K562 (cell line): ENCODE data around the gene DNAH8. TPM values are rescaled to one million over a fixed set of nuclear protein-coding genes. Genes with fewer than 3 reads are reported as not detected.

ENCODE experiments used
- ATAC-seq: fragments of 200-7000 bp; cut with Tn5 transposase; 3 replicates; pipeline ENCODE4 v1.9.1; 2020; ENCODE audit warnings: moderate library complexity
- BruUV-seq: library from RNA; stranded (reverse); fragments of 400-500 nt; replicated peaks from 2 replicates; lab custom pipeline; 2021; lab: Mats Ljungman, UMichigan
- CTCF ChIA-PET: fragments of 300-600 bp; formaldehyde crosslinking; extraction: SDS; loops from one replicate; lab custom pipeline; 2021; ENCODE audit warnings: low intra/inter-chr PET ratio; lab: Yijun Ruan, JAX
- POLR2A ChIA-PET: fragments of 300-600, 350-650 bp; sonication (Branson Sonifier 250); formaldehyde crosslinking; extraction: SDS; loops from one replicate; lab custom pipeline; 2021; ENCODE audit warnings: antibody characterized with exemption, inconsistent platforms; lab: Yijun Ruan, JAX
- DNase-seq, 4 experiments: peaks; one replicate each; pipeline versions ENCODE4 v3.0.0 to v3.0.0-alpha.2; 2011 to 2018; ENCODE audit warnings: low spot score in 3 of 4, mixed read lengths in 3 of 4; ENCODE audit errors: extremely low read depth in 1 of 4
- FAIRE-seq: peaks from 2 replicates; lab custom pipeline; 2011; peaks lifted over from hg19 to GRCh38; lab: Jason Lieb, UNC
- H2AFZ ChIP-seq: 2 replicates; pipeline ENCODE4 v1.6.0; 2011; ENCODE audit warnings: low read depth, low read length, control low read depth, inconsistent platforms
- H3K27ac ChIP-seq: fragments of 200-600 bp; 3 replicates; pipeline ENCODE4 v1.8.0; 2011; ENCODE audit warnings: low read depth, mild to moderate bottlenecking, control low read depth, inconsistent platforms, low read length, moderate library complexity, mixed read lengths; ENCODE audit errors: extremely low read depth
- H3K27me3 ChIP-seq, 2 experiments: fragments of 300-600 bp in 1 of 2; 2 replicates in 1 of 2; 3 replicates in 1 of 2; pipeline versions ENCODE4 v1.6.0 to v1.8.0; 2011; ENCODE audit warnings: inconsistent platforms in 2 of 2, low read length in 2 of 2, mild to moderate bottlenecking in 1 of 2, mixed read lengths in 1 of 2, moderate library complexity in 1 of 2; ENCODE audit not compliant: control insufficient read depth in 2 of 2, insufficient read depth in 2 of 2
- H3K36me3 ChIP-seq: fragments of 300-600 bp; 3 replicates; pipeline ENCODE4 v1.8.0; 2011; ENCODE audit warnings: mild to moderate bottlenecking, low read length, inconsistent platforms; ENCODE audit not compliant: control insufficient read depth, insufficient read depth
- H3K4me1 ChIP-seq, 2 experiments: fragments of 200-600 bp in 1 of 2; replicated peaks in 1 of 2; 2 replicates in 1 of 2; 3 replicates in 1 of 2; pipeline versions ENCODE4 v1.5.1 to v1.8.0; 2011; ENCODE audit warnings: inconsistent platforms in 2 of 2, low read length in 2 of 2, mild to moderate bottlenecking in 1 of 2, mixed read lengths in 1 of 2, moderate library complexity in 1 of 2; ENCODE audit not compliant: control insufficient read depth in 2 of 2, insufficient read depth in 2 of 2
- H3K4me2 ChIP-seq: 2 replicates; pipeline ENCODE4 v1.6.1; 2011; ENCODE audit warnings: low read length, control low read depth, inconsistent platforms, mixed read lengths; ENCODE audit not compliant: insufficient read depth
- H3K4me3 ChIP-seq: fragments of 200-600 bp; sonication (generic), shearing (Covaris generic); 2 replicates; pipeline ENCODE4 v1.5.1; 2016; ENCODE audit warnings: control low read depth, inconsistent platforms
- H3K79me2 ChIP-seq: fragments of 200-600 bp; 3 replicates; pipeline ENCODE4 v1.8.0; 2011; ENCODE audit warnings: low read length, inconsistent platforms; ENCODE audit not compliant: control insufficient read depth, insufficient read depth
- H3K9ac ChIP-seq, 2 experiments: 2 replicates each; pipeline versions ENCODE4 v1.6.0 to v1.6.1; 2011; ENCODE audit warnings: low read depth in 2 of 2, low read length in 2 of 2, control low read depth in 1 of 2, inconsistent platforms in 1 of 2, mild to moderate bottlenecking in 1 of 2, mixed read lengths in 1 of 2; ENCODE audit not compliant: insufficient read depth in 1 of 2
- H3K9me1 ChIP-seq: one replicate; pipeline ENCODE4 v1.6.0; 2011; ENCODE audit warnings: inconsistent platforms, mild to moderate bottlenecking, low read length, moderate library complexity; ENCODE audit not compliant: control insufficient read depth, insufficient read depth
- H3K9me3 ChIP-seq: replicated peaks from 2 replicates; pipeline ENCODE4 v1.5.1; 2011; ENCODE audit warnings: low read depth, low read length, inconsistent platforms; ENCODE audit not compliant: control insufficient read depth, insufficient read depth
- H4K20me1 ChIP-seq: replicated peaks from 2 replicates; pipeline ENCODE4 v1.6.1; 2011; ENCODE audit warnings: low read length, inconsistent platforms, mixed read lengths; ENCODE audit not compliant: control insufficient read depth, insufficient read depth
- CHAMP1 ChIP-seq: fragments of 450-650 bp; IDR thresholded peaks from 2 replicates; pipeline ENCODE4 v1.6.1; 2016; ENCODE audit warnings: mild to moderate bottlenecking
- CREB1 ChIP-seq, 2 experiments: sonication (generic) in 1 of 2; formaldehyde crosslinking in 1 of 2; IDR thresholded peaks; 2 replicates each; pipeline versions ENCODE4 v1.6.1 to v1.8.0; 2012 to 2022; ENCODE audit warnings: inconsistent platforms in 1 of 2, mild to moderate bottlenecking in 1 of 2, missing genetic modification reagents in 1 of 2, moderate library complexity in 1 of 2
- KLF6 ChIP-seq: fragments of 250-450 bp; sonication (Bioruptor Pico); IDR thresholded peaks from 2 replicates; pipeline ENCODE4 v1.4.0; 2020; ENCODE audit warnings: mild to moderate bottlenecking, moderate library complexity, borderline replicate concordance
- SMAD4 ChIP-seq: fragments of 250-450 bp; sonication (Bioruptor Pico); conservative IDR thresholded peaks from 2 replicates; pipeline ENCODE4 v1.8.0; 2021; ENCODE audit warnings: inconsistent platforms, mild to moderate bottlenecking, moderate library complexity
- STAG1 ChIP-seq: sonication (generic); formaldehyde crosslinking; IDR thresholded peaks from 2 replicates; pipeline ENCODE4 v1.5.0; 2020; ENCODE audit warnings: missing genetic modification reagents, borderline replicate concordance
- TBL1XR1 ChIP-seq, 2 experiments: IDR thresholded peaks; 2 replicates each; pipeline ENCODE4 v1.6.1; 2012; ENCODE audit warnings: improper control_type of control experiment in 2 of 2, low read length in 2 of 2, mild to moderate bottlenecking in 1 of 2
- ZBTB7A ChIP-seq: IDR thresholded peaks from 2 replicates; pipeline ENCODE4 v1.6.1; 2011; ENCODE audit warnings: low read depth, mild to moderate bottlenecking, low read length, moderate library complexity, borderline replicate concordance; ENCODE audit not compliant: control insufficient read depth
- ZNF184 ChIP-seq: sonication (generic); formaldehyde crosslinking; IDR thresholded peaks from 2 replicates; pipeline ENCODE4 v1.5.0; 2020; ENCODE audit warnings: missing genetic modification reagents
- in situ Hi-C: fragments of 300-500 bp; cut with MboI; formaldehyde crosslinking; loops from 4 replicates; pipeline ENCODE4 v1.15.0; 2018; ENCODE audit warnings: inconsistent platforms, mixed read lengths
- intact Hi-C: fragments of 100-400 bp; cut with micrococcal nuclease; formaldehyde crosslinking; loops from 2 replicates; pipeline ENCODE4 v1.14.2; 2022
- polyA plus RNA-seq, 8 experiments: library from polyadenylated mRNA; depleted of rRNA in 4 of 8; stranded (reverse) in 5 of 8; unstranded in 3 of 8; fragments of >200 nt; fragmentation: Nextera tagmentation in 2 of 8; fragmentation: Illumina TruSeq in 1 of 8; extraction: Ambion mirVana in 2 of 8; extraction: Trizol in 1 of 8; gene quantifications; 2 replicates each; pipeline versions ENCODE4 v1.2.1 to v1.2.3, GENCODE V29; 2011 to 2014; ENCODE audit warnings: inconsistent platforms in 1 of 8, missing spikeins in 1 of 8
- total RNA-seq, 7 experiments: library from RNA; depleted of rRNA in 6 of 7; stranded (reverse); fragments of >200 nt in 6 of 7; fragmentation: Illumina TruSeq in 2 of 7; extraction: Trizol in 2 of 7; gene quantifications; 2 replicates each; pipeline versions ENCODE4 v1.2.1 to v1.2.3, GENCODE V29; 2011 to 2021; ENCODE audit warnings: low replicate concordance in 1 of 7
- TF ChIP-seq, protein P1 (sequence below), 2 experiments: fragments of 450-650 bp in 1 of 2; sonication (generic) in 1 of 2; formaldehyde crosslinking in 1 of 2; IDR thresholded peaks in 1 of 2; conservative IDR thresholded peaks in 1 of 2; 2 replicates each; pipeline versions ENCODE4 v1.6.1 to v1.8.1; 2016 to 2023; ENCODE audit warnings: mild to moderate bottlenecking in 2 of 2, moderate library complexity in 2 of 2, inconsistent platforms in 1 of 2, missing genetic modification reagents in 1 of 2

The DNAH8 gene
- total and polyA plus RNA-seq, 9 of the 15 experiments (the other 6 are each of a cell fraction or from before 2014, with no cell fraction given) = 1.2 to 4.2 (median 2.9) TPM

GRCh38 chr6:38831865-38832264 is 116.8 kb downstream of the DNAH8 start:
- H3K79me2 ChIP-seq = no peaks in the 10 kb centered on the region
- no peak overlapping the region for H3K9ac ChIP-seq
- DNase-seq (no peak), ATAC-seq (no peak), FAIRE-seq (no peak)
- H3K9me1 ChIP-seq = no peaks in the 10 kb centered on the region
- intact Hi-C loops (no loop called here), in situ Hi-C loops (no loop called here)
- no peak overlapping the region for H2AFZ ChIP-seq
- no TSS peak for BruUV-seq
- H3K27me3 ChIP-seq = no peaks in the 10 kb centered on the region
- CTCF ChIA-PET = no interaction called here
- H3K4me1 ChIP-seq = no peaks in the 10 kb centered on the region
- no peak overlapping the region for H3K27ac ChIP-seq
- POLR2A ChIA-PET = no interaction called here
- H3K36me3 ChIP-seq = no peaks in the 10 kb centered on the region
- no peak for TF ChIP-seq ZNF184
- no peak for TF ChIP-seq ZBTB7A
- no peak for TF ChIP-seq CREB1 (IDR thresholded peaks at IDR 0.05)
- no peak for TF ChIP-seq CREB1 (CRISPR knock-in tag; IDR thresholded peaks at IDR 0.05)
- TF ChIP-seq TBL1XR1 (IDR thresholded peaks at IDR 0.05; ENCODE audit: low read length in 2 of 2) = no peak
- TF ChIP-seq KLF6 (CRISPR knock-in tag) = no peak
- TF ChIP-seq CHAMP1 = no peak
- TF ChIP-seq SMAD4 (CRISPR knock-in tag) = no peak
- TF ChIP-seq, protein P1, sequence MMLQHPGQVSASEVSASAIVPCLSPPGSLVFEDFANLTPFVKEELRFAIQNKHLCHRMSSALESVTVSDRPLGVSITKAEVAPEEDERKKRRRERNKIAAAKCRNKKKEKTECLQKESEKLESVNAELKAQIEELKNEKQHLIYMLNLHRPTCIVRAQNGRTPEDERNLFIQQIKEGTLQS (IDR thresholded peaks at IDR 0.05) = no peak
- TF ChIP-seq, protein P1 (CRISPR knock-in tag; conservative IDR thresholded peaks at IDR 0.05) = no peak
- no peak for TF ChIP-seq STAG1 (CRISPR knock-in tag)
- H3K4me3 ChIP-seq = no peak overlapping the region
- no peak overlapping the region for H3K4me2 ChIP-seq
- H3K9me3 ChIP-seq = no peaks in the 10 kb centered on the region
- no peaks in the 10 kb centered on the region for H4K20me1 ChIP-seq
